HAP-1 (cell line): ENCODE results near the gene METTL27.
"Not testable (repeated sequence)": the region's sequence is repeated elsewhere in the genome, so short reads cannot be mapped to it uniquely, and the experiment has no call there.

ENCODE experiments used
- DNase-seq, 2 experiments: peaks; one replicate each; pipeline ENCODE4 v3.0.0-alpha.2; 2016 to 2020; ENCODE audit warnings: low spot score in 2 of 2
- H3K27me3 ChIP-seq: fragments of 250-450 bp; sonication (Bioruptor Pico); 2 replicates; pipeline ENCODE4 v1.5.1; 2020; ENCODE audit warnings: low read depth, mild to moderate bottlenecking, moderate library complexity
- H3K36me3 ChIP-seq: fragments of 250-450 bp; sonication (Bioruptor Pico); replicated peaks from 2 replicates; pipeline ENCODE4 v1.5.1; 2020; ENCODE audit warnings: mild to moderate bottlenecking
- H3K4me1 ChIP-seq: fragments of 250-450 bp; sonication (Bioruptor Pico); 2 replicates; pipeline ENCODE4 v1.5.1; 2020; ENCODE audit warnings: mild to moderate bottlenecking
- H3K4me3 ChIP-seq: fragments of 250-450 bp; sonication (Bioruptor Pico); 2 replicates; pipeline ENCODE4 v1.5.1; 2020; ENCODE audit warnings: mild to moderate bottlenecking, moderate library complexity
- H3K9me3 ChIP-seq: fragments of 250-450 bp; sonication (Bioruptor Pico); 2 replicates; pipeline ENCODE4 v1.5.1; 2020; ENCODE audit warnings: mild to moderate bottlenecking, moderate library complexity
- in situ Hi-C: fragments of 300-500 bp; cut with MboI; formaldehyde crosslinking; loops from 3 replicates; pipeline ENCODE4 v1.14.3; 2020; ENCODE audit warnings: low sequenced_read_pairs, inconsistent platforms, mixed read lengths

The METTL27 gene

DNA sequence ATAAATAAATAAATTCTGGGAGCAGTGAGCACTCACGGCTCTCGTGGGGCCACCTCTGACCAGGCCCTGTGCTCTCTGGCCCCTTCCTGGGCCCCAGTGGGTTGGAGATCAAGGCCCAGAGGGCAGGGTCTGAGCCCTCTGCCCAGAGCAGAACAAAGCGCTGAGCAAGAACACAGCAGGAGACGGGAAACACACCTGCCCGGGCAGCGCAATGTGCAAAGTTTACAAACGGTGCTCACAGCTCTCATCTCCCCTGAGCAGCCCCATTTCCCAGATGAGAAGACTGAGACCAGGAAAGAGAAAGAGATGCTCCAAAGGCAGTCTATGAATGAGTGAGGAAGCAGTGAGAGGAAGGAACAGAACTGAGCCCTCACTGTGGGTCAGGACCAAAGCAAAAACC is 3.0 kb downstream of the METTL27 start:
- Histone ChIP-seq H3K4me3 (no peak overlapping the region), H3K36me3 (no peaks in the 10 kb centered on the region), H3K9me3 (no peaks in the 10 kb centered on the region), H3K27me3 (no peaks in the 10 kb centered on the region), H3K4me1 (peaks cover 6% of the 10 kb centered on the region)
- in situ Hi-C loops: no loop called here
- DNase-seq: no peak

DNA sequence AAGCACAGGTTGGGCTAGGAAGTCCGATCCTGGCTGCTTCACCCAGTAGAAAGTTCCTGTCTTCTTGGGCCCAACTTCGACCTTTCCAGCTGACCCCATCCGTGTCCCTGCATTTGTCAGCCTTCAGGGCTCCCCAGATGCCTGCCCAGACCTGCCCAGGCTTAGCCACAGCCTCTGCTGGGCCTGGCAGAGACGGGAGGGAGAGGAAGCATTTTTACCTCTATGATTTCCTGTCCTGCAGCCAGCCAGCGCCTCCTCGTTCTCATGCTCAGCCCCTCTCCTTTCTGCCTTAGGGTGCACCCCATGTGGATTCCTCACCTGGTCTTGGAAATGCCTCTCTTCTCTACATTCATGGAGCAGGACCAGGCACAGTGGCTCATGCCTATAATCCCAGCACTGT is 3.7 kb downstream of the METTL27 start:
- H3K4me1 ChIP-seq: peaks cover 6% of the 10 kb centered on the region
- in situ Hi-C loops: no loop called here
- DNase-seq: no peak
- H3K9me3 ChIP-seq: no peaks in the 10 kb centered on the region
- no peaks in the 10 kb centered on the region for H3K27me3 ChIP-seq
- H3K4me3 ChIP-seq: no peak overlapping the region
- no peaks in the 10 kb centered on the region for H3K36me3 ChIP-seq

DNA sequence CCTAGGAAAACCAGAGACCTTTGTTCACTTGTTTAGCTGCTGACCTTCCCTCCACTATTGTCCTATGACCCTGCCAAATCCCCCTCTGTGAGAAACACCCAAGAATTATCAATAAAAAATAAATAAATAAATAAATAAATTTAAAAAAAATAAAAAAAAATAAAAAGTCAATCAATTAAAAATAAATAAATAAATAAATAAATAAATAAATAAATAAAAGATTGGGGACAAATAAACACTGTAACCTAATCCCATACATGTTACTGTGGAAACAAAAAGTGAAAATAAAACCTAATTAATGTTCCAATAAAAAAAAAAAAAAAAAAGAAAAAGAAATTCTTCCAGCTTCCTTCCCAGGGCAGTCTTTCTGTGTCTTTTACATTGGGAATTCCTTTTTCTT is 5.1 kb downstream of the METTL27 start:
- DNase-seq, H3K4me1 ChIP-seq, H3K4me3 ChIP-seq, in situ Hi-C loops, H3K9me3 ChIP-seq, H3K36me3 ChIP-seq, H3K27me3 ChIP-seq: not testable (repeated sequence)

DNA sequence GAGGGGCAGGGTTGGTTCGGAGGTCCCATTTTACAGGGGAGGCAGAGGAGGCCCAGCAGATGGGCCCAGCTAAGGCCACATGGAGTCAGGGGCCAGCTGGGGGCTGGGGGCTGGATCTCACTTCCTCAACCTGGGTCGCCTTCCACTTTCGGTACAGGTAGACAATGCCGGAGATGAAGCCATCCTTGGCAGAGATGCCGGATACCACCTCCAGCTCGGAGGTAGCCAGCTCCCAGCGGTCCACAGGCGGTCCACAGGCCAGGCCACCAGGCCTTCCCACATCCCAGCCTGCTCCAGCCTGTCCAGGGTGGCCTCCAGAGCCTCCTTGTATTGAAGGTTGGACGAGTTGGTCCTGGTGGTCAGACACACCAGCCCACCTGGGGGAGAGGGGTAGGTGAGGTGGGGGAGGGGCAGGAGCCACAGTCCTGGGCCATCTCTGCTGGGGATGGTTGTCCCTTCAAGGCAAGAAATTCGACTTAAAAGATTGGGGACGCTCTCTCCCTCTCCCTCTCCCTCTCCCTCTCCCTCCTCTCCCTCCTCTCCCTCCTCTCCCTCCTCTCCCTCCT is 7.6 kb downstream of the METTL27 start:
- H3K4me3 ChIP-seq: no peak overlapping the region
- no peaks in the 10 kb centered on the region for H3K27me3 ChIP-seq
- in situ Hi-C loops: no loop called here
- H3K36me3 ChIP-seq: no peaks in the 10 kb centered on the region
- DNase-seq: no peak
- no peaks in the 10 kb centered on the region for H3K4me1 ChIP-seq
- no peaks in the 10 kb centered on the region for H3K9me3 ChIP-seq

DNA sequence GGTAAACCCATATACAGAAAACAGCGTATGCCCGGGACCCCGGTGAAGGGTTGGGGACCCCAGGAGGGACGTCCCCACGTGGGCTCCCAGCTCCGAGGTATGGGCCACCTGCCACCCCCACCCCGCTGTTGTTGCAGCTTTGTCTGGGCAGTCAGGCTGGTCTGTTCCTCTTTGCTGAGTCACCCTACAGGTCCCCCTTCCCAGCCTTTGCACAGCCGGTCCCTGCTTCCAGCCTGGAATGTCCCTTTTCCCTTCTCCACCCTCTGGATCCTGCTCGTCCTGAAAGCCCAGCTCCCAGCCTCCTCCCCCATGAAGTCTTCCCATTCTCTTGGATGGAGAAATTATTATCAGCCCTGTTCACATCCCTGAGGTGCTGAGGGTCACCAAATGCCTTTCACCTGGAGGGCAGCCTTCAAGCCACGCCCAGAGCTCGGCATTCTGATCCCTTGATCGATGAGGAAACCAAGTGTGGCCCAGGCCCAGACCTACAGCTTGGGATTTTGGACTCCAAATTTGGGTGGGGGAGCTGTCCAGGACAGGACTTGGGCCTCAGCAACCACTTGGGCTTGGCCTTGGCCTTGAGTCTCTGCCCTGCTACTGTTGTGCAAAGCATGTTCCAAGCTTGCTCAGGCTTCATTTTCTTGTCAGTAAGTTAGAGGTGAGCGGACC is 8.9 kb downstream of the METTL27 start:
- H3K4me3 ChIP-seq: no peak overlapping the region
- no peak for DNase-seq
- no peaks in the 10 kb centered on the region for H3K4me1 ChIP-seq
- H3K9me3 ChIP-seq: no peaks in the 10 kb centered on the region
- in situ Hi-C loops: no loop called here
- H3K36me3 ChIP-seq: no peaks in the 10 kb centered on the region
- no peaks in the 10 kb centered on the region for H3K27me3 ChIP-seq

DNA sequence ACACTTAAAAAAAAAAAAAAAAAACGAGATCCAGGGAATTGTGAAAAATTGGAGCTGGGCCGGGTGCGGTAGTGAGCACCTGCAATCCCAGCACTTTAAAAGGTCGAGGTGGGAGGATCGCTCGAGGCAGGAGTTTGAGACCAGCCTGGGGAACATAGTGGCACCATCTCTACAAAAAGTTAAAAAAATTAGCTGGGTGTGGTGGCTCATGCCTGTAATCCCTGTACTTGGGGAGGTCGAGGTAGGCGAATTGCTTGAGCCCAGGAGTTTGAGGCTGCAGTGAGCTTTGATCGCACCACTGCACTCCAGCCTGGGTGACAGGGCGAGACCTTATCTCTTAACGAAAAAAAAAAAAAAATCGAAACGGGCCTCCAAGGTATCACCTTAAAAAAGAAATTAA is 9.5 kb downstream of the METTL27 start:
- DNase-seq: no peak
- Histone ChIP-seq H3K4me3 (no peak overlapping the region), H3K9me3 (no peaks in the 10 kb centered on the region), H3K4me1 (no peaks in the 10 kb centered on the region), H3K36me3 (no peaks in the 10 kb centered on the region), H3K27me3 (no peaks in the 10 kb centered on the region)
- in situ Hi-C loops: no loop called here

DNA sequence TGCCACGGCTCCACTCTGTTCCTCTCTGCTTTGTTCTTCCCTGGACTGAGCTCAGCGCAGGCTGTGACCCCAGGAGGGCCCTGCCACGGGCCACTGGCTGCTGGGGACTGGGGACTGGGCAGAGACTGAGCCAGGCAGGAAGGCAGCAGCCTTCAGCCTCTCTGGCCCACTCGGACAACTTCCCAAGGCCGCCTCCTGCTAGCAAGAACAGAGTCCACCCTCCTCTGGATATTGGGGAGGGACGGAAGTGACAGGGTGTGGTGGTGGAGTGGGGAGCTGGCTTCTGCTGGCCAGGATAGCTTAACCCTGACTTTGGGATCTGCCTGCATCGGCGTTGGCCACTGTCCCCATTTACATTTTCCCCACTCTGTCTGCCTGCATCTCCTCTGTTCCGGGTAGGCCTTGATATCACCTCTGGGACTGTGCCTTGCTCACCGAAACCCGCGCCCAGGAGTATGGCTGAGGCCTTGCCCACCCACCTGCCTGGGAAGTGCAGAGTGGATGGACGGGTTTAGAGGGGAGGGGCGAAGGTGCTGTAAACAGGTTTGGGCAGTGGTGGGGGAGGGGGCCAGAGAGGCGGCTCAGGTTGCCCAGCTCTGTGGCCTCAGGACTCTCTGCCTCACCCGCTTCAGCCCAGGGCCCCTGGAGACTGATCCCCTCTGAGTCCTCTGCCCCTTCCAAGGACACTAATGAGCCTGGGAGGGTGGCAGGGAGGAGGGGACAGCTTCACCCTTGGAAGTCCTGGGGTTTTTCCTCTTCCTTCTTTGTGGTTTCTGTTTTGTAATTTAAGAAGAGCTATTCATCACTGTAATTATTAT is 10.3 kb downstream of the METTL27 start:
- Histone ChIP-seq H3K4me1 (no peaks in the 10 kb centered on the region), H3K36me3 (no peaks in the 10 kb centered on the region), H3K9me3 (no peaks in the 10 kb centered on the region), H3K27me3 (no peaks in the 10 kb centered on the region), H3K4me3 (no peak overlapping the region)
- no peak for DNase-seq
- in situ Hi-C loops: no loop called here

DNA sequence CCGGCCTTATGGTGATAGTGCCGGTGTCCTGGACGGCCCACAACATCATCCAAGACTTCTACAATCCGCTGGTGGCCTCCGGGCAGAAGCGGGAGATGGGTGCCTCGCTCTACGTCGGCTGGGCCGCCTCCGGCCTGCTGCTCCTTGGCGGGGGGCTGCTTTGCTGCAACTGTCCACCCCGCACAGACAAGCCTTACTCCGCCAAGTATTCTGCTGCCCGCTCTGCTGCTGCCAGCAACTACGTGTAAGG is 10.8 kb downstream of the METTL27 start:
- Histone ChIP-seq H3K36me3 (no peaks in the 10 kb centered on the region), H3K9me3 (no peaks in the 10 kb centered on the region), H3K27me3 (no peaks in the 10 kb centered on the region), H3K4me3 (no peak overlapping the region), H3K4me1 (no peaks in the 10 kb centered on the region)
- in situ Hi-C loops: no loop called here
- no peak for DNase-seq

DNA sequence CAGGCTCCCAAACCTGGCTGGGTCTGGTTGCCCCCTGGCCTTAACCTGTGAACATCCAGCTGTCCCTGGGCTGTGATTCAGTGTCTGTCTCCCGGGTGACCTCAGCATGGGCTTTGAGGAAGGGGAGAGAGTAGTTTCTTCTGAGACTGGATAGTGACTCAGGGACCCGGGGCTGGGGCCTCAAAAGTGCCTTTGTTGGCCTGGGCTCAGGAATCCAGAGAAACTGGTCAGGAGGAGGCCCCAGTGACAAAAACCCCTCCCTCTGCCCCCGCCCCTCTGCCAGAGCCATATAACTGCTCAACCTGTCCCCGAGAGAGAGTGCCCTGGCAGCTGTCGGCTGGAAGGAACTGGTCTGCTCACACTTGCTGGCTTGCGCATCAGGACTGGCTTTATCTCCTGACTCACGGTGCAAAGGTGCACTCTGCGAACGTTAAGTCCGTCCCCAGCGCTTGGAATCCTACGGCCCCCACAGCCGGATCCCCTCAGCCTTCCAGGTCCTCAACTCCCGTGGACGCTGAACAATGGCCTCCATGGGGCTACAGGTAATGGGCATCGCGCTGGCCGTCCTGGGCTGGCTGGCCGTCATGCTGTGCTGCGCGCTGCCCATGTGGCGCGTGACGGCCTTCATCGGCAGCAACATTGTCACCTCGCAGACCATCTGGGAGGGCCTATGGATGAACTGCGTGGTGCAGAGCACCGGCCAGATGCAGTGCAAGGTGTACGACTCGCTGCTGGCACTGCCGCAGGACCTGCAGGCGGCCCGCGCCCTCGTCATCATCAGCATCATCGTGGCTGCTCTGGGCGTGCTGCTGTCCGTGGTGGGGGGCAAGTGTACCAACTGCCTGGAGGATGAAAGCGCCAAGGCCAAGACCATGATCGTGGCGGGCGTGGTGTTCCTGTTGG is 11.4 kb downstream of the METTL27 start, which contains the start of gene CLDN4:
Gene CLDN4, plus strand, starts transcription at position 316 of the 903 bp plus-strand sequence. Its CDS starts 206 bp downstream, at position 522.
- no peaks in the 10 kb centered on the region for H3K4me1 ChIP-seq
- in situ Hi-C loops: no loop called here
- H3K4me3 ChIP-seq: no peak within 1 kb of the TSS

DNA sequence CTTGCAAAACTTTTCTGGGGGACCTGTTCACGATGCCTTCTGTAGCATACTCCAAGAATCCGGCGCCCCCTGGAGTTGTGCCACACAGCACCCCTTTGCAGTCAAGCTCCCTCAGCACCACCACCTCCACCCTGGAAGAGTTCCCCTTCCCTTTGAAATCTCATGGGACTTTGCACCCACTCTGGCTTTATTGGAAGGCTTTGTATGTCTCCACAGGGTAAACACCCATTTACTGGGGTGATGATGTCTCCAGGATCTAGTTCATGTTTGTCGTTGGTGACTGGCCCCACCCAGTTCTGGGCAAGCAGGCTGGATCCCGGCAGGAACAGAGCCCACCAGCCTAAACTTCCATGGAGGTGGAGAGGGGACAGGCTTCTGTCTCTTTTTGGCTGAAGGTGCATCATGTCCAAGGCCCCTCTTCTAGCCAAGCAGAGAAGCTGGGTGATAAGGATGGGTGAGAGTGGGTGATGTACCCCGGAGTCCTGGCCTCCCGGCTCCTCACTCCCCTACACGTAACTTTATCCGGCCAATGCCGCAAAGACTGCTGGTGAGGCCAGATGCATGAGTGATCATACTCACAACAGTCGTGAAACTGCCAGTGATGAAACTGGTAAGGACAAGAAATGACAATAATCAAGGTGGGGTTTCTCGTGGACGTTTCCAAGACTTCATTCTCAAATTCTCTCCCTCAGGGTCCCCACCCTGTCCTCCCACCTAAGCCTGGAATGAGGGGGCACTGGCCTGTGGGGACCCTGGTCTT is 12.2 kb downstream of the METTL27 start:
- Histone ChIP-seq H3K36me3 (no peaks in the 10 kb centered on the region), H3K4me3 (no peak overlapping the region), H3K9me3 (no peaks in the 10 kb centered on the region), H3K27me3 (no peaks in the 10 kb centered on the region), H3K4me1 (no peaks in the 10 kb centered on the region)
- no peak for DNase-seq
- in situ Hi-C loops: no loop called here

More for the DNA sequence above, 11.4 kb downstream of the METTL27 start, which contains the start of gene CLDN4:
- H3K27me3 ChIP-seq: no peaks in the 10 kb centered on the region
- no peaks in the 10 kb centered on the region for H3K9me3 ChIP-seq
- DNase-seq: no peak
- no peaks in the 10 kb centered on the region for H3K36me3 ChIP-seq

DNA sequence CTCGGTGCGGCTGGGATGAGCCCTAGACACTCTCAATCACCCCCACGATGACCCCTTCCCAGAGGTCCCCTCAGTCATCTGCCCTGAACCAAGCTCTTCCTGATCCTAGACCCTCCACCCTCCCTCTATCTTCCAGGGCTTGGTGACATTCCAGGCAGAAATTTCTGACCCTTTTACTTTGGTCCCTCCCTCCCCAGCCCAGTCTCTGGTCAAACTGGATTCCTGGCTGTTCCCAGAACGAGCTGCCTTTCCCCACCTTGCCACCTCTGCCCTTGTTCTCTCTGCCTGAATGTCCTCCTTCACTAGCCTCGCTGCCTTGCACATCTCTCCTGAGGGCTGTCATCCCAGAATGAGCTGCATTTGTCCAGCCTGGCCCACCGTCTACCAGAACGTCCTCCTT is 12.8 kb downstream of the METTL27 start:
- Histone ChIP-seq H3K4me3 (no peak overlapping the region), H3K9me3 (no peaks in the 10 kb centered on the region), H3K27me3 (no peaks in the 10 kb centered on the region), H3K4me1 (no peaks in the 10 kb centered on the region), H3K36me3 (no peaks in the 10 kb centered on the region)
- in situ Hi-C loops: no loop called here
- DNase-seq: no peak

DNA sequence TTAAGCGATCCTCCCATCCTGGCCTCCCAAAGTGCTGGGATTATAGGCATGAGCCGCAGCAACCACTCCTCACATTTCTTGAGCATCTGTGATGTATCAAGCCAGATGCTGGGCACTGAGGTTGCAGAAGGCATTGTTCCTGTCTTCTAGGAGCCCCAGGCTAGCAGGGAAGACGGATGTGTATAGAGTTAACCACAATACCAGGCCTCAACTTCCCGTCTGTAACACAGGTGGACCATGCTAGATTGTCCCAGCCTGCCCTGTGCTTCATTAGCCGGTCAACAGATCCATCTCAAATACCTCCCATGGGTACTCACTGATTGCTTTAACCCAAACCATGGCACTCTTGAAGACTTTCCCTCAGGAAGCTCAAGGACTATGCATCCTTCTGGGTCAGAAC is 13.3 kb downstream of the METTL27 start:
- no peak for DNase-seq
- Histone ChIP-seq H3K36me3 (no peaks in the 10 kb centered on the region), H3K9me3 (no peaks in the 10 kb centered on the region), H3K4me1 (no peaks in the 10 kb centered on the region), H3K27me3 (no peaks in the 10 kb centered on the region), H3K4me3 (no peak overlapping the region)
- in situ Hi-C loops: no loop called here

DNA sequence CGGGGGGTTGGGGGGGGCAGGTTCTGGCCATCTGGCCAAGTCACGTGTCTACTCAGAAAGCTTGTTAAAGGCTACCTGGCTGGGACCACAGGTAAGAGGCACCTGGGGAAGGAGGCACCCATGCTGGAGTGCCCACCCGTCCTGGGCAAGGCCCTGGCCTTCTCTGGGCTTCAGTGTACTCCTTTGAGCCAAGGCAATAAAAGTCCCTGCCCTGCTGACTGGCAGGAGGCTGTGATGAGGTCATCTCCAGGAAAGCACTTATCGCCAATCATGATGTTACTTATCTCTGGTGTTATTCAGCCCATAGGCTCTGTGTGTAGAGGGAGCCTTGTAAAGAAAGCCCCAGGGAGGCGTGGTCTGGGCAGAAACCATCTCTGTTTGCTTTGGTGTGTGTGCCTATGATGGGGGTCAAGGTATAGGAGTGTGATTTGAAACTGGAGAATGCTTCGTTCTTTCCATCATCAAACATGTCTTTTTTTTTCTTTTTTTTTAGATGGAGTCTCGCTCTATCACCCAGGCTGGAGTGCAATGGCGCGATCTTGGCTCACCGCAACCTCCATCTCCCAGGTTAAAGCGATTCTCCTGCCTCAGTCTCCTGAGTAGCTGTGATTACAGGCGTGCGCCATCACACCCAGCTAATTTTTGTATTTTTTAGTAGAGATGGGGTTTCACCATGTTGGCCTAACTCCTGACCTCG is 14.1 kb downstream of the METTL27 start:
- Histone ChIP-seq H3K27me3 (no peaks in the 10 kb centered on the region), H3K4me1 (no peaks in the 10 kb centered on the region), H3K36me3 (no peaks in the 10 kb centered on the region), H3K9me3 (no peaks in the 10 kb centered on the region), H3K4me3 (no peak overlapping the region)
- DNase-seq: no peak
- in situ Hi-C loops: no loop called here
